Liver (tissue), 9 donors: ENCODE measurements around the gene COBL. TPM values are rescaled to one million over a fixed set of nuclear protein-coding genes. Genes with fewer than 3 reads are reported as not detected.

ENCODE experiments used
- DNase-seq: peaks from one replicate; pipeline ENCODE4 v3.0.0-alpha.2; 2017; ENCODE audit warnings: low spot score
- H3K27ac ChIP-seq, 2 donors: one replicate each; pipeline ENCODE4 v1.7.0; 2013; ENCODE audit warnings: inconsistent platforms in 2 of 2, low read length in 2 of 2, control low read depth in 1 of 2, low read depth in 1 of 2, mild to moderate bottlenecking in 1 of 2
- H3K27me3 ChIP-seq, 4 donors: one replicate each; pipeline versions ENCODE4 v1.6.1 to v1.7.0; 2013; ENCODE audit warnings: low read length in 3 of 4, inconsistent platforms in 1 of 4, mild to moderate bottlenecking in 1 of 4, moderate library complexity in 1 of 4; ENCODE audit not compliant: control insufficient read depth in 4 of 4, insufficient read depth in 4 of 4
- H3K36me3 ChIP-seq, 4 donors: one replicate each; pipeline versions ENCODE4 v1.6.1 to v1.7.0; 2013; ENCODE audit warnings: low read length in 3 of 4, mild to moderate bottlenecking in 3 of 4, low read depth in 1 of 4, moderate library complexity in 1 of 4; ENCODE audit not compliant: control insufficient read depth in 4 of 4, insufficient read depth in 3 of 4
- H3K4me1 ChIP-seq, 4 donors: one replicate each; pipeline versions ENCODE4 v1.6.1 to v1.7.0; 2013; ENCODE audit warnings: low read length in 3 of 4, mild to moderate bottlenecking in 3 of 4, moderate library complexity in 1 of 4; ENCODE audit not compliant: control insufficient read depth in 4 of 4, insufficient read depth in 4 of 4
- H3K4me3 ChIP-seq, 3 donors: one replicate each; pipeline versions ENCODE4 v1.6.1 to v1.7.0; 2013; ENCODE audit warnings: low read length in 3 of 3, control low read depth in 1 of 3, low read depth in 1 of 3, mild to moderate bottlenecking in 1 of 3
- H3K9ac ChIP-seq, 2 donors: one replicate each; pipeline ENCODE4 v1.7.0; 2013; ENCODE audit warnings: low read length in 2 of 2, mild to moderate bottlenecking in 2 of 2, moderate library complexity in 2 of 2, control low read depth in 1 of 2, low read depth in 1 of 2
- H3K9me3 ChIP-seq, 4 donors: one replicate each; pipeline versions ENCODE4 v1.6.1 to v1.7.0; 2013; ENCODE audit warnings: low read length in 3 of 4; ENCODE audit not compliant: control insufficient read depth in 4 of 4
- FOXA1 ChIP-seq: IDR thresholded peaks from 2 replicates; pipeline ENCODE4 v1.6.1; 2016; ENCODE audit warnings: antibody characterized with exemption
- FOXA2 ChIP-seq: IDR thresholded peaks from 2 replicates; pipeline ENCODE4 v1.6.1; 2016; ENCODE audit warnings: antibody characterized with exemption
- GABPA ChIP-seq, 2 donors: IDR thresholded peaks in 1 of 2; conservative IDR thresholded peaks in 1 of 2; 2 replicates each; pipeline ENCODE4 v1.6.1; 2016; ENCODE audit warnings: antibody characterized with exemption in 2 of 2, mild to moderate bottlenecking in 1 of 2, moderate library complexity in 1 of 2
- HNF4A ChIP-seq, 2 donors: conservative IDR thresholded peaks; 2 replicates each; pipeline ENCODE4 v1.6.1; 2016; ENCODE audit warnings: antibody characterized with exemption in 2 of 2, mild to moderate bottlenecking in 2 of 2
- HNF4G ChIP-seq: IDR thresholded peaks from 2 replicates; pipeline ENCODE4 v1.6.1; 2016; ENCODE audit warnings: antibody characterized with exemption
- NR2F2 ChIP-seq: IDR thresholded peaks from 2 replicates; pipeline ENCODE4 v1.6.1; 2016; ENCODE audit warnings: antibody characterized with exemption
- RAD21 ChIP-seq, 2 donors: IDR thresholded peaks; 2 replicates each; pipeline ENCODE4 v1.6.1; 2016; ENCODE audit warnings: antibody characterized with exemption in 2 of 2, mild to moderate bottlenecking in 2 of 2
- RXRA ChIP-seq, 2 donors: IDR thresholded peaks; 2 replicates each; pipeline ENCODE4 v1.6.1; 2017 to 2018; ENCODE audit warnings: antibody characterized with exemption in 2 of 2, mild to moderate bottlenecking in 1 of 2
- SP1 ChIP-seq: IDR thresholded peaks from 2 replicates; pipeline ENCODE4 v1.6.1; 2018; ENCODE audit warnings: antibody characterized with exemption, mild to moderate bottlenecking
- TAF1 ChIP-seq: conservative IDR thresholded peaks from 2 replicates; pipeline ENCODE4 v1.6.1; 2016; ENCODE audit warnings: antibody characterized with exemption, mild to moderate bottlenecking
- YY1 ChIP-seq: IDR thresholded peaks from 2 replicates; pipeline ENCODE4 v1.6.1; 2016; ENCODE audit warnings: antibody characterized with exemption, mild to moderate bottlenecking
- WGBS: extraction: QIAGEN DNeasy Blood & Tissue Kit; methylation state at CpG from one replicate; pipeline ENCODE4 v1.1.7; 2013; 5-methylcytosine and 5-hydroxymethylcytosine counted together
- polyA plus RNA-seq, 2 donors: library from polyadenylated mRNA; stranded (reverse) in 1 of 2; unstranded in 1 of 2; fragments of 200-250 nt in 1 of 2; fragments of >200 nt in 1 of 2; fragmentation: Nextera tagmentation in 1 of 2; extraction: Ambion mirVana in 1 of 2; gene quantifications; one replicate each; pipeline versions ENCODE4 v1.2.1 to v1.2.3, GENCODE V29; 2013 to 2015
- total RNA-seq, 2 donors: library from RNA; depleted of rRNA; stranded (reverse); fragments of >200 nt; gene quantifications; one replicate each; pipeline ENCODE4 v1.2.3, GENCODE V29; 2014
- TF ChIP-seq, protein P1 (sequence below): fragments of 150-350 bp; IDR thresholded peaks from 2 replicates; pipeline ENCODE4 v1.5.1; 2017; ENCODE audit warnings: improper control_type of control experiment, low read depth, low read length; ENCODE audit not compliant: missing input control
- TF ChIP-seq, protein P2 (sequence below): IDR thresholded peaks from 2 replicates; pipeline ENCODE4 v1.6.1; 2016; ENCODE audit warnings: antibody characterized with exemption
- TF ChIP-seq, protein P3 (sequence below): IDR thresholded peaks from 2 replicates; pipeline ENCODE4 v1.6.1; 2016; ENCODE audit warnings: antibody characterized with exemption
- TF ChIP-seq, protein P4 (sequence below): IDR thresholded peaks from 2 replicates; pipeline ENCODE4 v1.6.1; 2016; ENCODE audit warnings: antibody characterized with exemption
- donor health status: healthy.
- donor health status: healthy.
- donor health status: healthy.
- donor health status: healthy.
- donor health status: healthy.

COBL gene
- total and polyA plus RNA-seq, 4 donors, result 5.8 to 18.7 (median 10.7) TPM

DNA sequence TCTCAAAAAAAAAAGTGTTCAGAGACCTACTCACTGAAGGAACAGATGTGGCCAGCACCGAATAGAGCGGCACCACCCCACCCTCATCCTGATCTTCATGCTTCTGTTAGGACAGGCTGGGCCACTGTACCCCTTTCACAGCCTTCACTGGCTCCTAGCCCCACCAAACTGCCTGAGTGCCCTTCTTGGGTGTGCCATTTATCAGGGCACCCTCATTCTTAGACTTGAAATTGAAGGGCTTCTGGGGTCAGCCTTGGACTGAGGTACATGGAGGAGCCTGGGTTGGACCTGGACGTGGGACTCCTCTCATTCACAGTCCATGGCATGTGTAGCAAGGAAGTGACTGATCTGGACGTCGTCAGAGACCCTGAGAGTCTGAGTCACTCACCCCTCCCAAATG, 190.3 kb downstream of the COBL start:
- DNase-seq, result no peak
- H3K9ac ChIP-seq, result no peak overlapping the region
- no peaks in the 10 kb centered on the region for H3K9me3 ChIP-seq
- H3K4me1 ChIP-seq, result no peaks in the 10 kb centered on the region
- WGBS, result 96% methylated on average over 5 of the region's 5 CpGs
- peaks cover 1 to 6% (median 4%) of the 10 kb centered on the region in 4 donors for H3K36me3 ChIP-seq
- no peak overlapping the region for H3K27ac ChIP-seq
- TF ChIP-seq, protein P1, sequence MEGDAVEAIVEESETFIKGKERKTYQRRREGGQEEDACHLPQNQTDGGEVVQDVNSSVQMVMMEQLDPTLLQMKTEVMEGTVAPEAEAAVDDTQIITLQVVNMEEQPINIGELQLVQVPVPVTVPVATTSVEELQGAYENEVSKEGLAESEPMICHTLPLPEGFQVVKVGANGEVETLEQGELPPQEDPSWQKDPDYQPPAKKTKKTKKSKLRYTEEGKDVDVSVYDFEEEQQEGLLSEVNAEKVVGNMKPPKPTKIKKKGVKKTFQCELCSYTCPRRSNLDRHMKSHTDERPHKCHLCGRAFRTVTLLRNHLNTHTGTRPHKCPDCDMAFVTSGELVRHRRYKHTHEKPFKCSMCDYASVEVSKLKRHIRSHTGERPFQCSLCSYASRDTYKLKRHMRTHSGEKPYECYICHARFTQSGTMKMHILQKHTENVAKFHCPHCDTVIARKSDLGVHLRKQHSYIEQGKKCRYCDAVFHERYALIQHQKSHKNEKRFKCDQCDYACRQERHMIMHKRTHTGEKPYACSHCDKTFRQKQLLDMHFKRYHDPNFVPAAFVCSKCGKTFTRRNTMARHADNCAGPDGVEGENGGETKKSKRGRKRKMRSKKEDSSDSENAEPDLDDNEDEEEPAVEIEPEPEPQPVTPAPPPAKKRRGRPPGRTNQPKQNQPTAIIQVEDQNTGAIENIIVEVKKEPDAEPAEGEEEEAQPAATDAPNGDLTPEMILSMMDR, result no peak
- no peak for TF ChIP-seq HNF4A (conservative IDR thresholded peaks at IDR 0.05)
- TF ChIP-seq RXRA (IDR thresholded peaks at IDR 0.05), result no peak
- no peak for TF ChIP-seq HNF4G
- no peak for TF ChIP-seq RAD21 (IDR thresholded peaks at IDR 0.05)
- H3K27me3 ChIP-seq, result no peaks in the 10 kb centered on the region
- H3K4me3 ChIP-seq, result no peak overlapping the region

DNA sequence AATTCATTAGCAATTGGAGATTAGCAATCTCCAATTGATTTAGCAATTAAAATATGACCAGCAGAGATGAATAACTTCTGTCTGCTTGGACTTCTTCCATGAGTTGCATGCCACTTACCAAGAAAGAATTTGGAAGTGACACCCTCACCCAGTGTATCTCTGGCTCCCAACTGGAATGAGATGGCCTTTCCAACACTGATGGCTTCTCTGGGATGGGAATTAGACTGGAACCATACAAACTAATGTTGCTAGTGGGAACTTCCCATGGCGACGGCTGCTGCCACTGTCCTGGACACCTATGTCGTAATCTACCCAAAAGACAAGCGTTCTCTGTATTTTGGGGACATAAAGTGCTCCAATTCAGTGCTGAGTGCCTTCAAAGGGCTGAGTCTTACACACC, 192.3 kb downstream of the COBL start:
- Histone ChIP-seq H3K27me3 (no peaks in the 10 kb centered on the region), H3K9me3 (no peaks in the 10 kb centered on the region), H3K9ac (no peak overlapping the region), H3K4me1 (no peaks in the 10 kb centered on the region), H3K4me3 (no peak overlapping the region), H3K36me3 (peaks cover 0 to 4% (median 2%) of the 10 kb centered on the region in 4 donors), H3K27ac (no peak overlapping the region)
- TF ChIP-seq, protein P2, sequence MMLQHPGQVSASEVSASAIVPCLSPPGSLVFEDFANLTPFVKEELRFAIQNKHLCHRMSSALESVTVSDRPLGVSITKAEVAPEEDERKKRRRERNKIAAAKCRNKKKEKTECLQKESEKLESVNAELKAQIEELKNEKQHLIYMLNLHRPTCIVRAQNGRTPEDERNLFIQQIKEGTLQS, result no peak
- TF ChIP-seq HNF4A (conservative IDR thresholded peaks at IDR 0.05) (no peak), HNF4G (no peak), RAD21 (IDR thresholded peaks at IDR 0.05) (no peak), TAF1 (no peak), NR2F2 (no peak), SP1 (no peak), FOXA2 (no peak), FOXA1 (no peak), YY1 (no peak), GABPA (IDR thresholded peaks at IDR 0.05 in 1 of 2, conservative IDR thresholded peaks at IDR 0.05 in 1 of 2) (no peak)
- TF ChIP-seq, protein P3, sequence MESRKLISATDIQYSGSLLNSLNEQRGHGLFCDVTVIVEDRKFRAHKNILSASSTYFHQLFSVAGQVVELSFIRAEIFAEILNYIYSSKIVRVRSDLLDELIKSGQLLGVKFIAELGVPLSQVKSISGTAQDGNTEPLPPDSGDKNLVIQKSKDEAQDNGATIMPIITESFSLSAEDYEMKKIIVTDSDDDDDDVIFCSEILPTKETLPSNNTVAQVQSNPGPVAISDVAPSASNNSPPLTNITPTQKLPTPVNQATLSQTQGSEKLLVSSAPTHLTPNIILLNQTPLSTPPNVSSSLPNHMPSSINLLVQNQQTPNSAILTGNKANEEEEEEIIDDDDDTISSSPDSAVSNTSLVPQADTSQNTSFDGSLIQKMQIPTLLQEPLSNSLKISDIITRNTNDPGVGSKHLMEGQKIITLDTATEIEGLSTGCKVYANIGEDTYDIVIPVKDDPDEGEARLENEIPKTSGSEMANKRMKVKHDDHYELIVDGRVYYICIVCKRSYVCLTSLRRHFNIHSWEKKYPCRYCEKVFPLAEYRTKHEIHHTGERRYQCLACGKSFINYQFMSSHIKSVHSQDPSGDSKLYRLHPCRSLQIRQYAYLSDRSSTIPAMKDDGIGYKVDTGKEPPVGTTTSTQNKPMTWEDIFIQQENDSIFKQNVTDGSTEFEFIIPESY, result no peak
- TF ChIP-seq, protein P4, sequence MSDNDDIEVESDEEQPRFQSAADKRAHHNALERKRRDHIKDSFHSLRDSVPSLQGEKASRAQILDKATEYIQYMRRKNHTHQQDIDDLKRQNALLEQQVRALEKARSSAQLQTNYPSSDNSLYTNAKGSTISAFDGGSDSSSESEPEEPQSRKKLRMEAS, result no peak
- 69% methylated on average over 4 of the region's 4 CpGs for WGBS
- no peak for DNase-seq
